Measurements from ENCODE around the gene BTF3.

DNA sequence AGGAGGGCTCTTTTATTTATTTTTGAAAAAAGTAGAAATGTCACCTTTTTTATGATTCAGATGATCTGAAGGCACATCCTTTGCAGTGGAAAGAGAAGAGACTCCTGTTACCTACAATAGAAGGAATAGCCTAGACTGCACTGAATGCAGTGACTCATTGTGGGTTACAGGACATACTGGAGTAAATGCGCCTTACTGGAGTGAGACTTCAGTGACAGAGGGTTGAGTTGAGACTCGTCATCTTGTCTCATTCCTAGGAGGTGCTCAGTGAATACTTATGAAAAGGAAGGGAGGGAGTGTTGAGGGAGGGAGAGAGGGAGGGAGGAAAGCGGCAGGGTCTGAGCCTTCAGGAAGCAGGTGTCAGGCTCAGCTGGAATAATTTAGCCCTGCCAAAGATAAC, 42.0 kb downstream of the BTF3 start:
- no peak for TF ChIP-seq POLR2AphosphoS5 (IDR thresholded peaks at IDR 0.05)
- TF ChIP-seq, protein P1, sequence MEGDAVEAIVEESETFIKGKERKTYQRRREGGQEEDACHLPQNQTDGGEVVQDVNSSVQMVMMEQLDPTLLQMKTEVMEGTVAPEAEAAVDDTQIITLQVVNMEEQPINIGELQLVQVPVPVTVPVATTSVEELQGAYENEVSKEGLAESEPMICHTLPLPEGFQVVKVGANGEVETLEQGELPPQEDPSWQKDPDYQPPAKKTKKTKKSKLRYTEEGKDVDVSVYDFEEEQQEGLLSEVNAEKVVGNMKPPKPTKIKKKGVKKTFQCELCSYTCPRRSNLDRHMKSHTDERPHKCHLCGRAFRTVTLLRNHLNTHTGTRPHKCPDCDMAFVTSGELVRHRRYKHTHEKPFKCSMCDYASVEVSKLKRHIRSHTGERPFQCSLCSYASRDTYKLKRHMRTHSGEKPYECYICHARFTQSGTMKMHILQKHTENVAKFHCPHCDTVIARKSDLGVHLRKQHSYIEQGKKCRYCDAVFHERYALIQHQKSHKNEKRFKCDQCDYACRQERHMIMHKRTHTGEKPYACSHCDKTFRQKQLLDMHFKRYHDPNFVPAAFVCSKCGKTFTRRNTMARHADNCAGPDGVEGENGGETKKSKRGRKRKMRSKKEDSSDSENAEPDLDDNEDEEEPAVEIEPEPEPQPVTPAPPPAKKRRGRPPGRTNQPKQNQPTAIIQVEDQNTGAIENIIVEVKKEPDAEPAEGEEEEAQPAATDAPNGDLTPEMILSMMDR (IDR thresholded peaks at IDR 0.05) = no peak
- no peak for TF ChIP-seq EP300 (IDR thresholded peaks at IDR 0.05)

All from upper lobe of left lung (tissue), 4 donors.